DOHH2 (cell line): ENCODE measurements around the gene SIGLEC15.

Experiments
- H3F3A ChIP-seq: fragments of 200-600 bp; sonication (generic), shearing (Covaris generic); 2 replicates; pipeline ENCODE4 v1.6.0; 2016; ENCODE audit warnings: antibody characterized with exemption, mild to moderate bottlenecking; ENCODE audit not compliant: control insufficient read depth, insufficient read depth
- H3K27ac ChIP-seq: fragments of 200-600 bp; sonication (generic); 2 replicates; pipeline ENCODE4 v1.5.1; 2014; ENCODE audit warnings: low read depth, mild to moderate bottlenecking, low read length, moderate library complexity
- H3K27me3 ChIP-seq: fragments of 200-600 bp; sonication (generic); 2 replicates; pipeline ENCODE4 v1.6.1; 2014; ENCODE audit warnings: mild to moderate bottlenecking, low read length, mixed read lengths; ENCODE audit not compliant: control insufficient read depth
- H3K36me3 ChIP-seq: fragments of 200-600 bp; sonication (generic); 2 replicates; pipeline ENCODE4 v1.6.1; 2014; ENCODE audit warnings: mild to moderate bottlenecking, low read length, moderate library complexity, mixed read lengths; ENCODE audit not compliant: control insufficient read depth
- H3K4me1 ChIP-seq: fragments of 200-600 bp; sonication (generic); 2 replicates; pipeline ENCODE4 v1.6.1; 2014; ENCODE audit warnings: mild to moderate bottlenecking, low read length, mixed read lengths; ENCODE audit not compliant: control insufficient read depth
- H3K4me2 ChIP-seq: fragments of 200-600 bp; sonication (generic); 2 replicates; pipeline ENCODE4 v1.6.0; 2014; ENCODE audit warnings: mild to moderate bottlenecking, low read length, moderate library complexity
- H3K4me3 ChIP-seq: fragments of 200-600 bp; sonication (generic); 2 replicates; pipeline ENCODE4 v1.5.1; 2014; ENCODE audit warnings: mild to moderate bottlenecking, low read length, mixed read lengths
- H3K79me2 ChIP-seq: fragments of 200-600 bp; sonication (generic); 2 replicates; pipeline ENCODE4 v1.6.1; 2014; ENCODE audit warnings: mild to moderate bottlenecking, low read length, mixed read lengths; ENCODE audit not compliant: control insufficient read depth
- H3K9me2 ChIP-seq: fragments of 200-600 bp; sonication (generic); replicated peaks from 2 replicates; pipeline ENCODE4 v1.6.1; 2014; ENCODE audit warnings: mild to moderate bottlenecking, low read length, mixed read lengths; ENCODE audit not compliant: control insufficient read depth
- H3K9me3 ChIP-seq: fragments of 200-600 bp; sonication (generic); 2 replicates; pipeline ENCODE4 v1.6.1; 2014; ENCODE audit warnings: antibody characterized with exemption, low read length, mixed read lengths; ENCODE audit not compliant: control insufficient read depth, insufficient read depth
- H4K20me1 ChIP-seq: fragments of 200-600 bp; sonication (generic); 2 replicates; pipeline ENCODE4 v1.6.0; 2014; ENCODE audit warnings: low read depth, mild to moderate bottlenecking, antibody characterized with exemption, low read length, moderate library complexity; ENCODE audit not compliant: control insufficient read depth, insufficient read depth
- CTCF ChIP-seq: fragments of 200-600 bp; sonication (generic); IDR thresholded peaks from one replicate; pipeline ENCODE4 v1.5.1; 2014; ENCODE audit warnings: antibody characterized with exemption, mild to moderate bottlenecking, low read depth, low read length; ENCODE audit not compliant: poor library complexity, severe bottlenecking
- EZH2phosphoT487 ChIP-seq: fragments of 200-600 bp; sonication (generic); IDR thresholded peaks from 2 replicates; pipeline ENCODE4 v1.6.1; 2017; ENCODE audit warnings: borderline replicate concordance, mild to moderate bottlenecking, antibody characterized with exemption, low read length, moderate library complexity, mixed read lengths

SIGLEC15 gene

GRCh38 chr18:45889419-45890064 lies 64.1 kb downstream of the SIGLEC15 start:
- Histone ChIP-seq H3K4me2 (no peak overlapping the region), H4K20me1 (no peaks in the 10 kb centered on the region), H3K4me3 (no peak overlapping the region), H3K27ac (no peak overlapping the region), H3F3A (no peaks in the 10 kb centered on the region), H3K27me3 (no peaks in the 10 kb centered on the region), H3K9me2 (no peaks in the 10 kb centered on the region), H3K36me3 (peaks cover 5% of the 10 kb centered on the region), H3K79me2 (no peaks in the 10 kb centered on the region), H3K4me1 (no peaks in the 10 kb centered on the region), H3K9me3 (no peaks in the 10 kb centered on the region)
- TF ChIP-seq EZH2phosphoT487: no peak
- no peak for TF ChIP-seq CTCF

DNA sequence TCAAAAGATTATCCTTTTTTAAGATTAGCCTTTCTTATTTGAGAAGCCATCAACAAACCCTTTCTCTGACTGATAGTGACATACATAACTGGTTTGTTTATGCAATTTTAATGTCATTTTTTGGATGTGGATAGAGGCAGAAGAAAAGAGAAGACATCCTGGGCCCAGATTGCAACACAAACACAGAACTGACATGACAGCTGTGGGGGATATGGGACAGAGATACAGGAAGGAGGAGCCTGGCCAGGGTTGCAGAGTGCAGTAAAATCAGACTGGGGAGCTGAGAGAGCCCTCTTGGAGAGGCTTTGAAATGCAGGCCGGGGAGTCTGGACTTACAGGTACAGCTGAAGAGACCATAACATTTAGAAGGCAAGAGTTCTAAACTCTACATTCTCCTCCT lies 65.1 kb downstream of the SIGLEC15 start:
- Histone ChIP-seq H3K27me3 (no peaks in the 10 kb centered on the region), H3K9me3 (no peaks in the 10 kb centered on the region), H4K20me1 (no peaks in the 10 kb centered on the region), H3K36me3 (peaks cover 4% of the 10 kb centered on the region; the same call in 1 of the 2 replicates), H3K4me1 (no peaks in the 10 kb centered on the region), H3K79me2 (no peaks in the 10 kb centered on the region), H3K4me3 (no peak overlapping the region), H3K9me2 (no peaks in the 10 kb centered on the region), H3K27ac (no peak overlapping the region), H3K4me2 (no peak overlapping the region), H3F3A (no peaks in the 10 kb centered on the region)
- TF ChIP-seq EZH2phosphoT487: no peak
- TF ChIP-seq CTCF: no peak

DNA sequence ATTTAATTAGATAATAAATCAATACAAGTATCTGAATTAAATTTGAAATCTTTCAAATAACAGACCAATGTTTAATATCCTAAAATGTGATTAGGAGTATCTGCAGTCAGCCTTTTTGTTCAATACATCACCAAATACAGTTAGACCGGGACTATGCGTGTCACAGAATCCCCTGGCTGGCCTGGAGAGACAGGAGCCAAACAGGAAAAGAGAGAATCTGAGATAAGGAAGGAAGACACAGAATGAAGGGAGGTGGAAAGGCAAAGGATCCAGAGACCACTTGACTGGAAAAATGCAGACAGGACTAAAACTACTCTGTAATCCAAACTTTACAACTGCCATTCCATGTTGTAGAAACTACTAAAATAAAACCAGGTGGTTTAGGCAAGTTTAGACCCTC lies 66.3 kb downstream of the SIGLEC15 start:
- H3K27me3 ChIP-seq: no peaks in the 10 kb centered on the region
- H4K20me1 ChIP-seq: no peaks in the 10 kb centered on the region
- H3K79me2 ChIP-seq: no peaks in the 10 kb centered on the region
- no peaks in the 10 kb centered on the region for H3K9me2 ChIP-seq
- no peaks in the 10 kb centered on the region for H3K4me1 ChIP-seq
- no peak overlapping the region for H3K27ac ChIP-seq
- H3K4me2 ChIP-seq: no peak overlapping the region
- peaks cover 4% of the 10 kb centered on the region; the same call in 1 of the 2 replicates for H3K36me3 ChIP-seq
- H3F3A ChIP-seq: no peaks in the 10 kb centered on the region
- H3K9me3 ChIP-seq: no peaks in the 10 kb centered on the region
- TF ChIP-seq EZH2phosphoT487: no peak
- no peak for TF ChIP-seq CTCF
- no peak overlapping the region for H3K4me3 ChIP-seq
